HepG2 (cell line): ENCODE data around the gene PGR. TPM values are rescaled to one million over a fixed set of nuclear protein-coding genes. Genes with fewer than 3 reads are reported as not detected.

Source experiments
- ATAC-seq: fragments of 200-7000 bp; cut with Tn5 transposase; 3 replicates; pipeline ENCODE4 v1.9.1; 2020; ENCODE audit warnings: mild to moderate bottlenecking, moderate library complexity
- BruUV-seq: library from RNA; stranded (reverse); fragments of 400-500 nt; replicated peaks from 2 replicates; lab custom pipeline; 2021; lab: Mats Ljungman, UMichigan
- CTCF ChIA-PET: fragments of 300-600 bp; formaldehyde crosslinking; extraction: SDS; loops from one replicate; lab custom pipeline; 2021; ENCODE audit warnings: low total read pairs, inconsistent platforms, low intra/inter-chr PET ratio; lab: Yijun Ruan, JAX
- POLR2A ChIA-PET: fragments of 350-600 bp; sonication (Branson Sonifier 250); formaldehyde crosslinking; loops from one replicate; lab custom pipeline; 2020; ENCODE audit warnings: antibody characterized with exemption, inconsistent platforms; lab: Yijun Ruan, JAX
- DNase-seq: peaks from one replicate; pipeline ENCODE4 v3.0.0-alpha.2; 2015; ENCODE audit warnings: low spot score
- FAIRE-seq: peaks from 3 replicates; lab custom pipeline; 2011; peaks lifted over from hg19 to GRCh38; lab: Jason Lieb, UNC
- H2AFZ ChIP-seq: one replicate; pipeline ENCODE4 v1.6.1; 2011; ENCODE audit warnings: low read length, inconsistent platforms
- H3K27ac ChIP-seq: fragments of 300-600 bp; 3 replicates; pipeline ENCODE4 v1.8.0; 2011; ENCODE audit warnings: mixed run types, mild to moderate bottlenecking, mixed read lengths, low read length, inconsistent platforms; ENCODE audit not compliant: insufficient read depth; ENCODE audit errors: extremely low read length
- H3K27me3 ChIP-seq, 2 experiments: fragments of 200-600 bp in 1 of 2; 2 replicates in 1 of 2; 3 replicates in 1 of 2; pipeline versions ENCODE4 v1.6.0 to v1.8.0; 2011; ENCODE audit warnings: low read length in 2 of 2, mild to moderate bottlenecking in 2 of 2, moderate library complexity in 2 of 2, inconsistent platforms in 1 of 2; ENCODE audit not compliant: insufficient read depth in 2 of 2, control insufficient read depth in 1 of 2
- H3K36me3 ChIP-seq, 2 experiments: fragments of 200-600 bp in 1 of 2; replicated peaks in 1 of 2; 2 replicates in 1 of 2; 3 replicates in 1 of 2; pipeline versions ENCODE4 v1.5.1 to v1.8.0; 2011; ENCODE audit warnings: low read length in 2 of 2, inconsistent platforms in 1 of 2; ENCODE audit not compliant: insufficient read depth in 2 of 2, control insufficient read depth in 1 of 2
- H3K4me1 ChIP-seq: 2 replicates; pipeline ENCODE4 v1.5.1; 2012; ENCODE audit warnings: low read length, inconsistent platforms; ENCODE audit not compliant: insufficient read depth
- H3K4me2 ChIP-seq: 2 replicates; pipeline ENCODE4 v1.6.0; 2011; ENCODE audit warnings: low read depth, low read length, inconsistent platforms
- H3K4me3 ChIP-seq, 3 experiments: fragments of 200-600 bp in 1 of 3; sonication (generic), shearing (Covaris generic) in 1 of 3; replicated peaks in 1 of 3; 2 replicates each; pipeline ENCODE4 v1.5.1; 2011 to 2016; ENCODE audit warnings: low read length in 3 of 3, inconsistent platforms in 2 of 3, low read depth in 2 of 3, mild to moderate bottlenecking in 2 of 3, control low read depth in 1 of 3, mixed read lengths in 1 of 3; ENCODE audit not compliant: insufficient read depth in 1 of 3
- H3K79me2 ChIP-seq: one replicate; pipeline ENCODE4 v1.6.1; 2011; ENCODE audit warnings: low read length, inconsistent platforms; ENCODE audit not compliant: insufficient read depth
- H3K9ac ChIP-seq: 2 replicates; pipeline ENCODE4 v1.6.0; 2011; ENCODE audit warnings: mild to moderate bottlenecking, low read depth, low read length, inconsistent platforms; ENCODE audit not compliant: insufficient read depth
- H3K9me3 ChIP-seq: 2 replicates; pipeline ENCODE4 v1.5.1; 2012; ENCODE audit warnings: mild to moderate bottlenecking, low read length
- H4K20me1 ChIP-seq: 2 replicates; pipeline ENCODE4 v1.6.0; 2011; ENCODE audit warnings: inconsistent platforms, mild to moderate bottlenecking, low read length, moderate library complexity; ENCODE audit not compliant: insufficient read depth
- ATF5 ChIP-seq: sonication (generic); formaldehyde crosslinking; IDR thresholded peaks from 2 replicates; pipeline ENCODE4 v1.4.0; 2020; ENCODE audit warnings: mild to moderate bottlenecking, low read depth, missing genetic modification reagents
- EEA1 ChIP-seq: sonication (generic); formaldehyde crosslinking; IDR thresholded peaks from 2 replicates; pipeline ENCODE4 v1.5.1; 2020; ENCODE audit warnings: mild to moderate bottlenecking, missing genetic modification reagents, borderline replicate concordance
- GABPB1 ChIP-seq: IDR thresholded peaks from 2 replicates; pipeline ENCODE4 v1.6.1; 2016; ENCODE audit warnings: mild to moderate bottlenecking, missing genetic modification reagents, moderate library complexity, missing compliant biosample characterization
- HDAC1 ChIP-seq: sonication (generic); formaldehyde crosslinking; IDR thresholded peaks from 2 replicates; pipeline ENCODE4 v1.5.1; 2020; ENCODE audit warnings: mild to moderate bottlenecking, missing genetic modification reagents
- HINFP ChIP-seq: sonication (generic); formaldehyde crosslinking; IDR thresholded peaks from 2 replicates; pipeline ENCODE4 v1.4.0; 2020; ENCODE audit warnings: low read depth, mild to moderate bottlenecking, missing genetic modification reagents
- HNRNPH1 ChIP-seq: fragments of 200-400 bp; formaldehyde crosslinking; optimal IDR thresholded peaks from 2 replicates; pipeline ENCODE3; 2017; ENCODE audit warnings: mild to moderate bottlenecking, low read depth, low read length
- ISL2 ChIP-seq: sonication (generic); formaldehyde crosslinking; IDR thresholded peaks from 2 replicates; pipeline ENCODE4 v1.5.0; 2020; ENCODE audit warnings: missing genetic modification reagents
- KIAA2018 ChIP-seq: sonication (generic); formaldehyde crosslinking; IDR thresholded peaks from 2 replicates; pipeline ENCODE4 v1.5.0; 2020; ENCODE audit warnings: mild to moderate bottlenecking, missing genetic modification reagents, borderline replicate concordance
- MZF1 ChIP-seq: sonication (generic); formaldehyde crosslinking; IDR thresholded peaks from 2 replicates; pipeline ENCODE4 v1.8.1; 2023; ENCODE audit warnings: mild to moderate bottlenecking, missing genetic modification reagents, borderline replicate concordance
- POLR2A ChIP-seq, 2 experiments: IDR thresholded peaks; 2 replicates each; pipeline ENCODE4 v1.6.1; 2011; ENCODE audit warnings: low read depth in 2 of 2, low read length in 2 of 2, mild to moderate bottlenecking in 1 of 2, moderate library complexity in 1 of 2; ENCODE audit not compliant: insufficient read depth in 1 of 2
- RAD21 ChIP-seq: fragments of 450-650 bp; formaldehyde crosslinking; IDR thresholded peaks from 2 replicates; pipeline ENCODE4 v1.5.0; 2020; ENCODE audit warnings: mild to moderate bottlenecking
- ZSCAN20 ChIP-seq: sonication (generic); formaldehyde crosslinking; IDR thresholded peaks from 2 replicates; pipeline ENCODE4 v1.4.0; 2020; ENCODE audit warnings: missing genetic modification reagents, mild to moderate bottlenecking, borderline replicate concordance
- in situ Hi-C: cut with HindIII; loops from 2 replicates; pipeline ENCODE4 v1.10.0; 2017; ENCODE audit warnings: low pct_unique_long_range_greater_than_20kb; ENCODE audit not compliant: extremely low pct_ligation_motif_present
- intact Hi-C: fragments of 100-400 bp; cut with micrococcal nuclease; formaldehyde crosslinking; loops from one replicate; pipeline ENCODE4 v1.10.0; 2022; ENCODE audit not compliant: unreplicated experiment
- polyA plus RNA-seq, 8 experiments: library from polyadenylated mRNA; depleted of rRNA in 3 of 8; stranded (reverse) in 7 of 8; unstranded in 1 of 8; fragments of >200 nt; fragmentation: Illumina TruSeq in 4 of 8; extraction: Trizol in 4 of 8; gene quantifications; 2 replicates each; pipeline versions ENCODE4 v1.2.1 to v1.2.3, GENCODE V29; 2011 to 2016; ENCODE audit warnings: low read depth in 4 of 8, missing spikeins in 1 of 8, mixed read lengths in 1 of 8; ENCODE audit not compliant: insufficient read depth in 1 of 8
- total RNA-seq, 5 experiments: library from RNA; depleted of rRNA; stranded (reverse); fragments of >200 nt; fragmentation: Illumina TruSeq; extraction: Trizol; gene quantifications; 2 replicates each; pipeline ENCODE4 v1.2.3, GENCODE V29; 2016; ENCODE audit warnings: low read depth in 1 of 5

The PGR gene
- total and polyA plus RNA-seq, 2 of the 13 experiments (the other 11 are each of a cell fraction or from before 2014, with no cell fraction given): not detected

- H3K9me3 ChIP-seq: no peaks in the 10 kb centered on the region
- H2AFZ ChIP-seq: no peak overlapping the region
- no peak overlapping the region for H3K4me3 ChIP-seq
- no peak for ATAC-seq
- H3K4me1 ChIP-seq: no peaks in the 10 kb centered on the region
- no peaks in the 10 kb centered on the region for H3K27me3 ChIP-seq
- TF ChIP-seq ATF5 (CRISPR knock-in tag) (no peak), POLR2A (IDR thresholded peaks at IDR 0.05; ENCODE audit: insufficient read depth in 1 of 2, low read depth in 2 of 2, low read length in 2 of 2) (no peak), RAD21 (CRISPR knock-in tag) (no peak), ISL2 (CRISPR knock-in tag) (no peak), HDAC1 (no peak), EEA1 (CRISPR knock-in tag) (no peak), MZF1 (CRISPR knock-in tag) (no peak), HNRNPH1 (no peak), GABPB1 (CRISPR knock-in tag) (no peak), HINFP (no peak), ZSCAN20 (CRISPR knock-in tag) (no peak), KIAA2018 (CRISPR knock-in tag) (no peak)
- DNase-seq: no peak
- BruUV-seq: no TSS peak
- in situ Hi-C loops: no loop called here
- no peaks in the 10 kb centered on the region for H4K20me1 ChIP-seq
- CTCF ChIA-PET: no interaction called here
- intact Hi-C loops: no loop called here
- H3K27ac ChIP-seq: no peak overlapping the region
- H3K36me3 ChIP-seq: no peaks in the 10 kb centered on the region
- H3K4me2 ChIP-seq: no peak overlapping the region
- H3K9ac ChIP-seq: no peak overlapping the region
- FAIRE-seq: no peak
- no peaks in the 10 kb centered on the region for H3K79me2 ChIP-seq
- POLR2A ChIA-PET: no interaction called here
These were observed 24.9 kb downstream of the PGR start for GRCh38 chr11:101104716-101105115.
